ENCODE results near the gene RHBDD2. TPM values are rescaled to one million over a fixed set of nuclear protein-coding genes. Genes with fewer than 3 reads are reported as not detected.
A peak's percentile ranks its signal among the peaks of the same experiment; 100 is the strongest.

The RHBDD2 gene
- total and polyA plus RNA-seq, 9 of the 15 experiments (the other 6 are each of a cell fraction or from before 2014, with no cell fraction given): 3.3 to 36.7 (median 17.9) TPM

DNA sequence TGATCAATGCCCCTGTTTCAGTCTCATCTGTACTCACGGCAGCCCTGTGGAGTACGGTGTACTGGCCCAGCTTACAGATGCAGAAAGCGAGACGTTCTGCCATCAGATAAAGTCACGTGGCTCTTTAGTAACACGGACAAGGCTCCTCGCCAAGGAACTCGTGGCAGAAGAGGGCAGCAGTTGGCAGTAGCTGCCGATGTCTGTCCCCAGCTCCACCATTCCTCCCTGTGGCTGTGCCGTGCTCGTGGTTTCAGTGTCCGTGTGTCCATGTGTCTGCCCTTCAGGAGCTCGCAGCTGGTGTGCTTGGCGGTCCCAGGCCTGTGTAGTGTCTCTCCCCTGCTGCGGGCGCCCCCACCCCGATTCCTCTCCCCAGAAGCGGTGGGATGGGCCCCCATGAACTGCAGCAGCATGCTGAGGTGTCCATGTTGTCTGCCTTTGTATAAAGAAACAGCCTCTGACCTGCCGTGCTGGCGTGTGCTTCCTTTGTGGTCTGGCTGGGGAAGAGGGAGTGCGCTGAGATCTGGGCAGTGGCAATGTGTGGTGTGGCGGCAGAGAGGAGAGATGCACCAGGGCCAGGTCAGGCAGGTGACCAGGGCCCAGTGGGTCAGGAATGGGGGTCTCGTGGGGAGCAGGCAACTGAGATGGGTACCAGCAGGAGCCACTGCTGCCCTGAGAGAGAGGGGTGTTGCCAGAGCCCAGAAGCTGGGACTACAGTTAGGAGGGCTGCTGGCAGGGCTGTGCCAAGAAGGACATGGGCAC, 9.8 kb downstream of the RHBDD2 start (continued):
- TF ChIP-seq, protein P1, sequence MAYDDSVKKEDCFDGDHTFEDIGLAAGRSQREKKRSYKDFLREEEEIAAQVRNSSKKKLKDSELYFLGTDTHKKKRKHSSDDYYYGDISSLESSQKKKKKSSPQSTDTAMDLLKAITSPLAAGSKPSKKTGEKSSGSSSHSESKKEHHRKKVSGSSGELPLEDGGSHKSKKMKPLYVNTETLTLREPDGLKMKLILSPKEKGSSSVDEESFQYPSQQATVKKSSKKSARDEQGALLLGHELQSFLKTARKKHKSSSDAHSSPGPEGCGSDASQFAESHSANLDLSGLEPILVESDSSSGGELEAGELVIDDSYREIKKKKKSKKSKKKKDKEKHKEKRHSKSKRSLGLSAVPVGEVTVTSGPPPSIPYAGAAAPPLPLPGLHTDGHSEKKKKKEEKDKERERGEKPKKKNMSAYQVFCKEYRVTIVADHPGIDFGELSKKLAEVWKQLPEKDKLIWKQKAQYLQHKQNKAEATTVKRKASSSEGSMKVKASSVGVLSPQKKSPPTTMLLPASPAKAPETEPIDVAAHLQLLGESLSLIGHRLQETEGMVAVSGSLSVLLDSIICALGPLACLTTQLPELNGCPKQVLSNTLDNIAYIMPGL (CRISPR knock-in tag; IDR thresholded peaks at IDR 0.05): no peak

DNA sequence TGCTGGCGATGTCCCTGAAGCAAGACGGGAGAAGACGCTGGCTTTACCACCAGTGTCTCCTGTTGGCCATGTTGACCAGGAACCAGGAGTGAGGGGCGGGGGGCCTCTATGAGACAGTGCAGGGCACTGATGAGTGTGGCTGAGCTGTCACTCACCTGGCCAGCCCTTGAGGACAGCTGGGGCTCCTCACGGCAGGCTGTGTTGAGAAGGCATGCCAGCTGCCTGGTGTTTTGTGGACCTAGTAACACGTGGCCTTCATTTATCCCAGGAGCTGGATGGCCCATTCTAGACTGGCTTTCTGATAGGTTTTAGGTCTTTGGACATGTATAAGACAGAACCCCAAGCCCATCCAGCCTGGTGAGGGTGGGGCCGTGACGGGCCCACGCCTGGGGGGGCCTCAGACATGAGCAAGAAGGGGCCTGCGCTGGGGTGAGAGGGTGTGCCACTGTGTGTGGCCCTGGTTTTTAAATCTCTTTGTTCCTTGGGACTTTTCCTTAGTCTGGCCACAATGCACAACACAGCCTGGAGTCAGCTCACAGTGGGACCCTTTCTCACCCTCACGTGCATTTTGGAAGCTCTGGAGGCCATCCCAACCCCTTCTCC, 10.5 kb downstream of the RHBDD2 start:
- no peak overlapping the region for H3K4me3 ChIP-seq
- no peaks in the 10 kb centered on the region for H3K9me3 ChIP-seq (replicated peaks; ENCODE audit: control insufficient read depth, insufficient read depth, low read depth, low read length)
- WGBS (ENCODE audit: insufficient coverage, low coverage, missing lambda C conversion rate): 81% methylated on average over 11 of the region's 11 CpGs
- no peak overlapping the region for H2AFZ ChIP-seq (ENCODE audit: low read depth, low read length)
- no peak overlapping the region for H3K4me2 ChIP-seq (ENCODE audit: insufficient read depth, low read length)
- peaks cover 4 to 34% of the 10 kb centered on the region in 2 experiments; a peak in 4 of 5 replicates for H3K4me1 ChIP-seq (replicated peaks in 1 of 2; ENCODE audit: control insufficient read depth in 2 of 2, insufficient read depth in 2 of 2, low read length in 2 of 2)
- H3K9me1 ChIP-seq (ENCODE audit: control insufficient read depth, insufficient read depth, low read length): no peaks in the 10 kb centered on the region
- DNase-seq (ENCODE audit: extremely low read depth in 1 of 4, low spot score in 3 of 4) (no peak), ATAC-seq (peak; percentile 20), FAIRE-seq (no peak)
- peaks cover 36% of the 10 kb centered on the region; the same call in 2 of the 3 replicates for H3K36me3 ChIP-seq (ENCODE audit: control insufficient read depth, insufficient read depth, low read length)
- in situ Hi-C loops (cut with MboI) (no loop called here), intact Hi-C loops (cut with micrococcal nuclease) (no loop called here)
- H3K79me2 ChIP-seq (ENCODE audit: control insufficient read depth, insufficient read depth, low read length): no peaks in the 10 kb centered on the region
- BruUV-seq (replicated peaks): no TSS peak
- peak overlapping the region in 1 of 2 experiments; percentile 70; a peak in 2 of 4 replicates for H3K9ac ChIP-seq (ENCODE audit: insufficient read depth in 1 of 2, low read depth in 2 of 2, low read length in 2 of 2)
- POLR2A ChIA-PET: interaction anchor here (0.6 to 1.8 kb wide), 6 partner anchors 8 to 69 kb away, joined by 3 to 8 read pairs (median 4); partner anchors contain the start of genes POR and RHBDD2
- no peaks in the 10 kb centered on the region for H3K27me3 ChIP-seq (ENCODE audit: control insufficient read depth in 2 of 2, insufficient read depth in 2 of 2, low read length in 2 of 2)
- H4K20me1 ChIP-seq (replicated peaks; ENCODE audit: control insufficient read depth, insufficient read depth, low read length): no peaks in the 10 kb centered on the region; the same call in 1 of the 2 replicates
- H3K27ac ChIP-seq (ENCODE audit: extremely low read depth, low read depth, low read length): no peak overlapping the region
- CTCF ChIA-PET (ENCODE audit: low intra/inter-chr PET ratio): no interaction called here
- TF ChIP-seq NFE2 (IDR thresholded peaks at IDR 0.05; ENCODE audit: low read depth): no peak
- TF ChIP-seq ZFPM2 (CRISPR knock-in tag; IDR thresholded peaks at IDR 0.05): peak; percentile 46; the same call in 1 of the 2 replicates
- 0 out of 2 replicates have a peak, but pooled peaks have one; percentile 36 for TF ChIP-seq ERF (CRISPR knock-in tag; IDR thresholded peaks at IDR 0.05)
- TF ChIP-seq, protein P2, sequence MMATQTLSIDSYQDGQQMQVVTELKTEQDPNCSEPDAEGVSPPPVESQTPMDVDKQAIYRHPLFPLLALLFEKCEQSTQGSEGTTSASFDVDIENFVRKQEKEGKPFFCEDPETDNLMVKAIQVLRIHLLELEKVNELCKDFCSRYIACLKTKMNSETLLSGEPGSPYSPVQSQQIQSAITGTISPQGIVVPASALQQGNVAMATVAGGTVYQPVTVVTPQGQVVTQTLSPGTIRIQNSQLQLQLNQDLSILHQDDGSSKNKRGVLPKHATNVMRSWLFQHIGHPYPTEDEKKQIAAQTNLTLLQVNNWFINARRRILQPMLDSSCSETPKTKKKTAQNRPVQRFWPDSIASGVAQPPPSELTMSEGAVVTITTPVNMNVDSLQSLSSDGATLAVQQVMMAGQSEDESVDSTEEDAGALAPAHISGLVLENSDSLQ (IDR thresholded peaks at IDR 0.05): peak; percentile 61
- TF ChIP-seq, protein P3, sequence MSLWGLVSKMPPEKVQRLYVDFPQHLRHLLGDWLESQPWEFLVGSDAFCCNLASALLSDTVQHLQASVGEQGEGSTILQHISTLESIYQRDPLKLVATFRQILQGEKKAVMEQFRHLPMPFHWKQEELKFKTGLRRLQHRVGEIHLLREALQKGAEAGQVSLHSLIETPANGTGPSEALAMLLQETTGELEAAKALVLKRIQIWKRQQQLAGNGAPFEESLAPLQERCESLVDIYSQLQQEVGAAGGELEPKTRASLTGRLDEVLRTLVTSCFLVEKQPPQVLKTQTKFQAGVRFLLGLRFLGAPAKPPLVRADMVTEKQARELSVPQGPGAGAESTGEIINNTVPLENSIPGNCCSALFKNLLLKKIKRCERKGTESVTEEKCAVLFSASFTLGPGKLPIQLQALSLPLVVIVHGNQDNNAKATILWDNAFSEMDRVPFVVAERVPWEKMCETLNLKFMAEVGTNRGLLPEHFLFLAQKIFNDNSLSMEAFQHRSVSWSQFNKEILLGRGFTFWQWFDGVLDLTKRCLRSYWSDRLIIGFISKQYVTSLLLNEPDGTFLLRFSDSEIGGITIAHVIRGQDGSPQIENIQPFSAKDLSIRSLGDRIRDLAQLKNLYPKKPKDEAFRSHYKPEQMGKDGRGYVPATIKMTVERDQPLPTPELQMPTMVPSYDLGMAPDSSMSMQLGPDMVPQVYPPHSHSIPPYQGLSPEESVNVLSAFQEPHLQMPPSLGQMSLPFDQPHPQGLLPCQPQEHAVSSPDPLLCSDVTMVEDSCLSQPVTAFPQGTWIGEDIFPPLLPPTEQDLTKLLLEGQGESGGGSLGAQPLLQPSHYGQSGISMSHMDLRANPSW (CRISPR knock-in tag; IDR thresholded peaks at IDR 0.05): no peak
- TF ChIP-seq POLR2G (IDR thresholded peaks at IDR 0.05; ENCODE audit: low read depth, low read length): peak; percentile 29; the same call in 1 of the 2 replicates
- TF ChIP-seq TCF3 (CRISPR knock-in tag; IDR thresholded peaks at IDR 0.05): no peak

All from K562 (cell line).